ENCODE data around the gene CCDC33. TPM values are rescaled to one million over a fixed set of nuclear protein-coding genes. Genes with fewer than 3 reads are reported as not detected.

The CCDC33 gene
- total and polyA plus RNA-seq, 12 donors: not detected

- Histone ChIP-seq H3K27ac (no peak overlapping the region), H3K4me3 (no peak overlapping the region), H3K27me3 (peaks cover 0 to 11% (median 0%) of the 10 kb centered on the region in 7 donors), H3K36me3 (no peaks in the 10 kb centered on the region), H3K4me1 (peaks cover 0 to 21% (median 0%) of the 10 kb centered on the region in 9 donors), H3K9me3 (no peaks in the 10 kb centered on the region)
- no peak for TF ChIP-seq CTCF (IDR thresholded peaks at IDR 0.05)
- WGBS, 2 donors: 77 to 79% methylated on average over 3 of the region's 3 CpGs
- no peak for ATAC-seq
- intact Hi-C loops (cut with DNase I): no loop called here
- no peak for DNase-seq
These were observed 19.2 kb upstream of the CCDC33 start for GRCh38 chr15:74216949-74217348.

- Histone ChIP-seq H3K27me3 (peaks cover 0 to 14% (median 4%) of the 10 kb centered on the region in 7 donors), H3K4me1 (peaks cover 0 to 23% (median 0%) of the 10 kb centered on the region in 9 donors), H3K36me3 (no peaks in the 10 kb centered on the region), H3K4me3 (no peak overlapping the region), H3K9me3 (no peaks in the 10 kb centered on the region), H3K27ac (no peak overlapping the region)
- WGBS, 2 donors: 90 to 94% methylated on average over 16 of the region's 16 CpGs
- no peak for ATAC-seq
- no peak for DNase-seq
- no peak for TF ChIP-seq CTCF (IDR thresholded peaks at IDR 0.05)
- intact Hi-C loops (cut with DNase I): no loop called here
These were observed 17.9 kb upstream of the CCDC33 start for GRCh38 chr15:74217907-74218885.

GRCh38 chr15:74220475-74221248 is 15.5 kb upstream of the CCDC33 start:
- H3K27me3 ChIP-seq: peaks cover 0 to 15% (median 6%) of the 10 kb centered on the region in 7 donors
- no peaks in the 10 kb centered on the region for H3K9me3 ChIP-seq
- no peak for TF ChIP-seq CTCF (IDR thresholded peaks at IDR 0.05)
- DNase-seq: no peak
- no peak overlapping the region for H3K4me3 ChIP-seq
- H3K27ac ChIP-seq: no peak overlapping the region
- H3K4me1 ChIP-seq: peaks cover 0 to 11% (median 0%) of the 10 kb centered on the region in 9 donors
- no peak for ATAC-seq
- intact Hi-C loops (cut with DNase I): no loop called here
- WGBS, 2 donors: 49 to 58% methylated on average over 11 of the region's 11 CpGs
- no peaks in the 10 kb centered on the region for H3K36me3 ChIP-seq

Measured in heart right ventricle (tissue), 16 donors.